HG03432 (cell line): ENCODE results near the gene RNF26.
"Not testable (repeated sequence)": the region's sequence is repeated elsewhere in the genome, so short reads cannot be mapped to it uniquely, and the experiment has no call there.

Experiments used
- ATAC-seq: cut with Tn5 transposase; IDR thresholded peaks from one replicate; pipeline ENCODE4 v1.9.1; 2021; ENCODE audit warnings: mild to moderate bottlenecking, moderate library complexity; ENCODE audit not compliant: unreplicated experiment

RNF26 gene

DNA sequence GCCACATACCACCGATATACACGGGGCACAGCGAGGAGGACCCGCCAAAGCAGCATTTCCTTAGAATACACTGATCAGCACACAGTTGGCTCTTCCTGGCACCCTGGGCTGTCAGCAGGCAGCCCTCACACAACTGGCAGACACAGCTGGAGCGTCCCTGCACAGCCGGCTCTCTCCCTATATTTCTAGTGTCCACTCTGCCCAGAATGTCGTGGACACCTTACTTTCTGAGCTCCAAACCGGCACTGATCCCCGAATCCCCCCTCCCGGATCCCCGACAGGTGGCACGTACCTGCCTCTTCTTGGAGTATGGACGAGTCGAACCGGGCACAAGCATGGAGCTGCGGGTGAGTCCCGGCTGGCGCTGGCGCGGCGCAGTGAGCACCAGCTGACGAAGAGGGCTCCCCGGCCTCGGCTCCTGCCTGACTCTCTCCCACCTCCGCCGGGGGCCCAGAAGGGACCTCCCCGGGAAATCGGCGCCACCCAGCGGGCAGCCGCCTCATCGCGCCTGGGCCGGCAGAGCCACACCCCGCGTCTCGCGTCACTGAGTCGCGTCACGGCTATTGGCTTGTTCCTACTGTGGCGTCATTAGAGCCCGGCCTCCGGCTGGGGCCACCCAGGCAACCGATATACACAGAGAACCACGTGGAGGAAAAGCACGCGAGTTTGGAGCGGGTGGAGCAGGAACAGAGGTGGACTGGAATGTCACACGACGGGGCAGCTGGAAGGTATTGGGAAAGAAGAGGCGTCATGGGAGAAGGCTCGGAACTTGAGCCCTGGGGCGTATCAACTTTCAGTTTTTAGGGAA lies 47.1 kb downstream of the RNF26 start, which contains the start of gene USP2:
TSS of gene USP2 (minus strand) at position 510 of the 808 bp plus-strand sequence. CDS start 8,210 bp downstream, outside the sequence.
- ATAC-seq, result peak; percentile 99

DNA sequence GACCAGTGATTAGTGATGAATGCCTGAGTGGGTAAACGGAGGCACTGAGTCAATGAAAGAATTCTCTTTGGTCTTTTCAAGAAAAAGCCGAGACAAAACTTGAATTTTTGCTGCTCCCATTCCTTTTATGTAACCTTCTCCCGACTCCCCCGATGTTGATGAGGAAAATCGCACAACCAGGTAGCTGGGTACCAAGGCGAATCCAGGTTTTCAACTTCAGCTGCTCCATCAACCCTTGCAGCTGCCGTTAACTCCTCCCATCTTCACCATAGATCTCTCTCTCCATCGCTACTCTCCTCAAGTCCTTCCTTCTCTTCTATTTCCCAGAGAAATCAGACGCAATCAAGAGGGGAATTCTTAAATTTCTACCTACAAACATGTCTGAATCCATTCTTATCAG lies 47.8 kb downstream of the RNF26 start:
- ATAC-seq, result no peak

DNA sequence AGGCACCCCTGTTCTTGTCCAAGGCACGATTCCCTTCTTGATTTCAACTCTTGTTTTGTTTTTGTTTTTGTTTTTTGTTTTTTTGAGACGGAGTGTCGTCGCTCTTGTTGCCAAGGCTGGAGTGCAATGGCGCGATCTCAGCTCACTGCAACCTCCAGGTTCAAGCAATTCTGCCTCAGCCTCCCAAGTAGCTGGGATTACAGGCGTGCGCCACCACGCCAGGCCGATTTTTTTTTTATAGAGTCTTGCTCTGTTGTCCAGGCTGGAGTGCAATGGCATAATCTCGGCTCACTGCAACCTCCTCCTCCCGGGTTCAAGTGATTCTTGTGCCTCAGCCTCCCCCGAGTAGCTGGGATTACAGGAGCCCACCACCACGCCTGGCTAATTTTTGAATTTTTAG lies 48.2 kb downstream of the RNF26 start:
- not testable (repeated sequence) for ATAC-seq

DNA sequence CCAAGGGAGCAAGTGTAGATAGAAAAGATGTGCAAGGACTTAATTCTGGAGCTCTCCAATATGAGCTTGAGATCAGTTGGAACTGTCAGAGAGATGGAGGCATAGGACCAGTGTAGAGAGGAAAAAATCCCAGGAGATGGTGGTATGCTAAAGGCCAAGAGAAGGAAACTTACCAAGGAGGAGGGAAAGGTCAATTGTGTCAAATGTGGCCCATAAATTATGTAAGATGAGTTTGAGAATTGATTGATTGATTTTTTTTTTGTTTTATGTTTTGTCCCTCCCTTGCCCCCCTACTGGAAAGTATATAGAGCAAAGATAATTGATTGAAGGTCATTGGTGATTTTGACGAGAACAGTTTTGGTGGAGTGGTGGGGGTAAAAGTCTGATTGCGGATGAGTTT lies 50.0 kb downstream of the RNF26 start:
- ATAC-seq, result no peak
